ENCODE measurements around the gene SLX9.

SLX9 gene

GRCh38 chr21:44939532-44940115, at the start of gene SLX9:
TSS of gene SLX9 (plus strand) at chr21:44940029. CDS start at chr21:44940058, 29 bp downstream.
- peak; percentile 87 for DNase-seq

GRCh38 chr21:44890338-44890931, 49.4 kb upstream of the SLX9 start:
- DNase-seq, result no peak

- DNase-seq, result no peak
Observed at GRCh38 chr21:44890961-44891541, 48.8 kb upstream of the SLX9 start.

- no peak for DNase-seq
Observed at GRCh38 chr21:44891631-44892031, 48.2 kb upstream of the SLX9 start.

GRCh38 chr21:44892095-44892494, 47.7 kb upstream of the SLX9 start:
- DNase-seq, result no peak

- DNase-seq, result peak; percentile 81
Observed at GRCh38 chr21:44892536-44893277, 47.1 kb upstream of the SLX9 start.

- no peak for DNase-seq
Observed at GRCh38 chr21:44893278-44893556, 46.6 kb upstream of the SLX9 start.

GRCh38 chr21:44893948-44894656, 45.7 kb upstream of the SLX9 start:
- no peak for DNase-seq

- DNase-seq, result no peak
Observed at GRCh38 chr21:44894687-44895302, 45.0 kb upstream of the SLX9 start.

GRCh38 chr21:44895859-44896258, 44.0 kb upstream of the SLX9 start:
- DNase-seq, result no peak

GRCh38 chr21:44896561-44897286, 43.1 kb upstream of the SLX9 start:
- DNase-seq, result no peak

- peak; percentile 38 for DNase-seq
Observed at GRCh38 chr21:44897326-44898010, 42.4 kb upstream of the SLX9 start.

- DNase-seq, result no peak
Observed at GRCh38 chr21:44898011-44898488, 41.8 kb upstream of the SLX9 start.

- no peak for DNase-seq
Observed at GRCh38 chr21:44898851-44899767, 40.7 kb upstream of the SLX9 start.

- DNase-seq, result no peak
Observed at GRCh38 chr21:44899768-44900558, 39.9 kb upstream of the SLX9 start.

GRCh38 chr21:44900559-44901251, 39.1 kb upstream of the SLX9 start:
- DNase-seq, result no peak

GRCh38 chr21:44901391-44902074, 38.3 kb upstream of the SLX9 start:
- DNase-seq, result no peak
